HG02759 (cell line): ENCODE measurements around the gene LRP10.
"Not testable (repeated sequence)": the region's sequence is repeated elsewhere in the genome, so short reads cannot be mapped to it uniquely, and the experiment has no call there.

Source experiments
- ATAC-seq: cut with Tn5 transposase; IDR thresholded peaks from one replicate; pipeline ENCODE4 v1.9.1; 2021; ENCODE audit warnings: mild to moderate bottlenecking, moderate library complexity; ENCODE audit not compliant: unreplicated experiment

Gene LRP10

GRCh38 chr14:22842211-22843122 is 29.1 kb upstream of the LRP10 start:
- no peak for ATAC-seq

GRCh38 chr14:22843123-22843925 is 28.2 kb upstream of the LRP10 start:
- no peak for ATAC-seq

GRCh38 chr14:22844221-22845102 is 27.1 kb upstream of the LRP10 start:
- ATAC-seq = no peak

GRCh38 chr14:22845103-22845394 is 26.5 kb upstream of the LRP10 start:
- no peak for ATAC-seq

GRCh38 chr14:22845821-22846625 is 25.5 kb upstream of the LRP10 start:
- no peak for ATAC-seq

- ATAC-seq = no peak
Observed at GRCh38 chr14:22846811-22847307, 24.7 kb upstream of the LRP10 start.

- no peak for ATAC-seq
Observed at GRCh38 chr14:22847661-22848341, 23.7 kb upstream of the LRP10 start.

GRCh38 chr14:22848351-22849164 is 23.0 kb upstream of the LRP10 start:
- ATAC-seq = no peak

- ATAC-seq = no peak
Observed at GRCh38 chr14:22849212-22849819, 22.2 kb upstream of the LRP10 start.

- ATAC-seq = no peak
Observed at GRCh38 chr14:22850944-22851764, 20.4 kb upstream of the LRP10 start.

- ATAC-seq = not testable (repeated sequence)
Observed at GRCh38 chr14:22852178-22852577, 19.4 kb upstream of the LRP10 start.

- no peak for ATAC-seq
Observed at GRCh38 chr14:22852599-22852939, 19.0 kb upstream of the LRP10 start.

- peak; percentile 80 for ATAC-seq
Observed at GRCh38 chr14:22852940-22853767, 18.4 kb upstream of the LRP10 start.

- ATAC-seq = not testable (repeated sequence)
Observed at GRCh38 chr14:22854296-22854695, 17.2 kb upstream of the LRP10 start.

GRCh38 chr14:22854963-22855724 is 16.4 kb upstream of the LRP10 start:
- ATAC-seq = no peak

GRCh38 chr14:22856428-22856827 is 15.1 kb upstream of the LRP10 start:
- ATAC-seq = no peak
